Inflammatory macrophage (primary cell): ENCODE measurements around the gene TGFBR3L.
A peak's percentile ranks its signal among the peaks of the same experiment; 100 is the strongest.

Experiments
- DNase-seq, 2 donors: peaks; one replicate each; pipeline ENCODE4 v3.0.0-alpha.2; 2020 to 2022
- total RNA-seq, 18 experiments: gene quantifications; one replicate each; lab custom pipeline; 2026; ENCODE audit warnings: mixed read lengths in 6 of 18, inconsistent platforms in 2 of 18; lab: John Stamatoyannopoulos, UW

The TGFBR3L gene
- total RNA-seq: 0 to 1.1 (median 0.46) reads per million in 18 experiments

- no peak for DNase-seq
Measured at GRCh38 chr19:7914598-7915045, at the start of gene TGFBR3L. Gene TGFBR3L, plus strand, starts transcription at chr19:7914830.

DNA sequence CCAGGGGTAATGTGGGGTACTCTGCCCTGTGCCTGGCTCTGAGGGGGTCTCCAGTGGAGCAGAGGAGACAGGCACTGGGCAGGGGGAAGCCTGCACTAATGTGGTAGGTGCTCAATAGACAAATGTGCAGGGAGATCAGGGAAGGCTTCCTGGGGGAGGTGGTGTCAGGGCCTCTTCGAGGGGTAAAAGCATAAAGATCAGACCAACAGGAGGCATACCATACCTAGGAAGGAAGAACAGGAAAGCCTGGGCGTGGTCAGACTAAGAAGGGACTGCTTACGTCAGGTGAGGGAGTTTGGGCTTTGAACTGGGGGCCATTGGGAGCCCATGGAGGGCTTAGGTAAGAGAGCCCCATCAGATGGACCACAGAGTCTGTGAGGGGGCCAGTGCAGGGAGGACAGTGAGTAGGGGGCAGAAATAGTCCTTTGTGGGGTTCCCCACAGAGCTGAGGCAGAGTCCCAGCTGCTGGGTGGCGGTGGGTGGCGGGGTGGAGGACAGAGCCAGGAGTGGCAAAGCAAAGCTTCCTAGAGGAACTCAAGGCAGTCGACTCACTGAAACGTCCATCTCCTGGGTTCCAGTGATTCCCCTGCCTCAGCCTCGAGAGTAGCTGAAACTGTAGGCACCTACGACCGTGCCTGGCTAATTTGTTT is 49.2 kb upstream of the TGFBR3L start:
- no peak for DNase-seq

GRCh38 chr19:7866399-7867091 is 48.1 kb upstream of the TGFBR3L start:
- no peak for DNase-seq

DNA sequence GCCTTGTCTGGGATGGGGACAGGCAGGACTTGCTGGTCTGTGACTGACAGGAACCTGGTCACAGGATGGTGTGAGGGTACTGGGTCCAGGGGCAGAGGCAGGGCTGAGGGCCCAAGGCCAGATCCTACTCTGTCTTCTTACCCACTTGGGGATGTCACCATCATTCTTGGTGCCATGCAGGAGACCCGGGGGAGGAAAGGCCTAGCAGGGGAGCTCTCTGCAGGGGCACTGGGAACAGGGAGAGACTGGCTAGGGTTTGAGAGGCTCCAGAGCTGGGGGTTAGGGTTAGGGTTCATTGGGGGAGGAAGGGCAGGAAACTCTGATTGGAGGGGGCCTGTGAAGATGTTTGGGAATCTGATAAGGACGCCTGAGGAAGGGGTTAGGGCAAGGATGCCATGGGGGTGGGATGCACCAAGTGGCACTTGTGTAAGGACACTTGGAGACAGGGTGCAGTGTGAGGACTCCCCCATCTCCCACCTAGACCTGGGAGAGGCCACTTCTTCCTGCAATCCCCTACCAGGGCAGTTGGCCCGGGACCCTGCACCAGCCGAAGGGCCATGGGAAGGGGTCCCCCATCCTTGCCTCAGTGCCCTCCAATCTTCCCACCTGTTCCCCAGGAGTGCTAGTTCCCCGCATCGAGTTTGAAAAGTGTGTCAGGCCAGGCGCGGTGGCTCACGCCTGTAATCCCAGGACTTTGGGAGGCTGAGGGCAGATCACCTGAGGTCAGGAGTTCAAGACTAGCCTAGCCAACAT is 47.4 kb upstream of the TGFBR3L start:
- no peak for DNase-seq

DNA sequence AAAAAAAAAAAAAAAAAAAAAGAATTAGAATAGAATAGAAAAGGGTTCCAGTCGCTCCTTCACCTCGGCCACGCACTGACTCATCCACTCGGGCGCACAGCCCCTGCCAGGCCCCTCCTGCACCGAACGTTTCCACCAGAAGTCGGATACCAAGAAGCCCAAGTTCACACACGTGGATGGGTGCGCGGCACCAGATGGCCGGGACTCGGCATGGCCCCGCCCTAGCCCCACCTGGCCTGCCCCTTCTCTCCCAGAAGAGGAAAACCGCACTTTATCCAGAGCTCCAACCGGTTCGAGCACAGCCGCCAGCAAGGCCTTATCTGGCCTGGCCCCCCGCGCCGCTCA is 46.3 kb upstream of the TGFBR3L start:
- no peak for DNase-seq

DNA sequence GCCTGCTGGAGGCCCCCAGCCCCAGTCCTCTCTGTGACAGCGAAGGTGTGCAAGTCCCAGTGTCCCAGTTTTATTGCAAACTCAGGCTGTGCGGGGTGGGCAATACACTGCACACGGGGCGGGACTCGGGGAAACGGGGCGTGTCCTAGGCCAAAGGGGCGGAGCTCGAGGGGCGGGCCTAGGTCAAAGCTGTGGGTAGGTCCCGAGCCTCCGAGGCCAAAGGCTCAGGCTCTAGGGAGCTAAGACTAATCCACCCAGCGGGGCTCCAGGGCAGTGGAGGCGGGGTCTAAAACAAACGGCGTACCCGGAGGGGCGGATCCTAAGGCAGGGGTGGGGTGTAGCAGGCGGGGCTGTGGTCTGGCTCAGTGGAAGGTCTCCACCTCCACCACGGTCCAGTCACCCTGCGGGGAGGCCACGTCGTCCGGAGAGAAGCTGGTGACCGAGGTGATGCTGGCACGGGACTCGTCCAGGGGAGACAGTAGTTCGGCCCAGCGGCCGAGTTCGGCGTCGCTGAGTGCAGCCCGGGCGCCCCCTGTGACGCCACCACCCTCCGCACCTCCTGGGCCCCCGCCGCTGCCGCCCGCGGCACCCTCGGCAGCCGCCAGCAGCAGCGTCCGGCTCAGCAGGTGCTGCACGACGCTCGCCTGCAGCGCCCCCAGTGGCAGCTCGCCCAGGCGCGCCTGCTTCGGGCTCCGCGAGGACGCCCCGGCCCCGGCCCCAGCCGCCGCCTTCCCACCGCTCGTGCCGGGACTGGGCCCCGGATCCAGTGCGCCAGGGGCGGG is 45.8 kb upstream of the TGFBR3L start:
- DNase-seq: peak; percentile 47 to 65

DNA sequence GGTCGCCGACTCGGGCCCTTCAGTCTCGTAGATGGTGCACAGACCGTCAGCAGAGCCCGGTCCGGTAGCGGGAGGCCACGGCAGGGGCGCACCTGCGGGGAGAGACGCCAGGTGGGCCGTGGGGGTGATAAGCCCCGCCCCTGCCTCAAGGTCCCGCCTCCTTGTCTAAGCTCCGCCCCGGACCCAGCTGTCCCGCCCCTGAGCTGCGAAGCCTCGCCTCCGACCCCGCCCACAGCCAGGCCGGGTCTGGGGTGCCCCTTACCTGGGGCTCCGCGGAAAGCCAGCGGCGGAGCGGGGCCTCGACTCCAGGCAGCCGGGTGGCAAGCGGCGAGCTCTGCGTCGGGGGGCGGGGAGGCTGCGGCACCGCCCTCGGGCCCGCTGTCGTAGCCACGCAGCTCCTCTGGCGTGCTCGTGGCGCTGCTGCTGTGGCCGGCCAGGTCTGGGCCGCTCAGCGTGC is 45.1 kb upstream of the TGFBR3L start:
- peak; percentile 14 to 31 for DNase-seq

DNA sequence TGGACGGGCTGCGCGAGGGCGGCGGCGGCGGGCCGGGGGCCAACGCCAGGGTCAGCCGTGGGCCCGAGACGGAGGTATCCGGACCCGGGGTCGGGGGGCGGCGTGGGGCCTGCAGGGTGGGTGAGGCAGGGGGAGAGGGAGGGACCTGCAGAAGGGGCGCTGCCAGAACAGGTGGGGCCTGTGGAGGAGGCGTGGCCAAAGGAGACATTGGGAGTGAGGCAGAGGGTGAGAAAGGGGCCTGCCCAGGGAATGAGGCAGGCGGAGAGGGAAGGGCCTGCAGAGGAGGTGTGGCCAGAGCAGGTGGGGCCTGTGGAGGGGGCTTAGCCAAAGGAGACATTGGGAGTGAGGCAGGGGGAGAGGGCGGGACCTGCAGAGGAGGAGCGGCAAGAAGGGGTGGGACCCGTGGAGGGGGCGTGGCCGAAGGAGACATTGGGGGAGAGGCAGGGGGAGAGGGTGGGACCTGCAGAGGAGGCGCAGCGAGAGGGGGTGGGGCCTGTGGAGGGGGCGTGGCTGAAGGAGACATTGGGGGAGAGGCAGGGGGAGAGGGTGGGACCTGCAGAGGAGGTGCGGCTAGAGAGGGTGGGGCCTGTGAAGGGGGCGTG is 44.6 kb upstream of the TGFBR3L start:
- DNase-seq: no peak

DNA sequence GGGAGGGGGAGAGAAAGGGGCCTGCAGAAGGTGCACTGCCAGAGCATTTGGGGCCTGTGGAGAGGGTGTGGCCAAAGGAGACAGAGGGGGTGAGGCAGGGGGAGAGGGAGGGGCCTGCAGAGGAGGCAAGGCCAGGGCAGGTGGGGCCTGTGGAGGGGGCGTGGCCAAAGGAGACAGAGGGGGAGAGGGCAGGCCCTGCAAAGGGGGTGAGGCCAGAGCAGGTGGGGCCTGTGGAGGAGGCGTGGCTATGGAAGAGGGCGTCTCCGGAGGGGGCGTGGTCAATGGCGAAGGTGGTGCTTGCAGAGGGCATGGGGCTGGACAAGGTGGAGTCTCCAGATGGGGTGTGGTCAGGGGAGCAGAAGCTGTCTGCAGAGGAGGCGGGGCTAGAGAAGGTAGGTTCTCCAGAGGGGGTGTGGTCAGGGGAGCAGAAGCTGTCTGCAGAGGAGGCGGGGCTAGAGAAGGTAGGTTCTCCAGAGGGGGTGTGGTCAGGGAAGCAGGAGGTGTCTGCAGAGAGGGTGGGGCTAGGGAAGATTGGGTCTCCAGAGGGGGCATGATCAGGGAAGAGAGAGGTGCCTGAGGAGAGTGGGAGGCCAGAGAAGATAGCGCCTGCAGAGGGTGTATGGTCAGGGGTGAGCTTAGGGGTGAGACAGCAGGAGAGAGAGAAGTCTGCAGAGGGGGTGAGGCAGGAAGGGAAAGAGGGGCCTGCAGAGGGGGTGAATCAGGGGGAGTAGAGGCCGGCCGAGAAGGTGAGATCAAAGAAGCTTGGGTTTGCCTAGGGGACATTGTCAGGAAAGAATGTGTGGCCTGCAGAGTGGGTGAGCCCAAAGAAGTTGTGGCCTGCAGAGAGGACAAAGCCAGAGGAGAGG is 43.8 kb upstream of the TGFBR3L start:
- DNase-seq: peak; percentile 28 to 46

GRCh38 chr19:7871437-7872305 is 43.0 kb upstream of the TGFBR3L start:
- peak; percentile 67 to 71 for DNase-seq

- DNase-seq: no peak
Measured at GRCh38 chr19:7872306-7873204, 42.1 kb upstream of the TGFBR3L start.

DNA sequence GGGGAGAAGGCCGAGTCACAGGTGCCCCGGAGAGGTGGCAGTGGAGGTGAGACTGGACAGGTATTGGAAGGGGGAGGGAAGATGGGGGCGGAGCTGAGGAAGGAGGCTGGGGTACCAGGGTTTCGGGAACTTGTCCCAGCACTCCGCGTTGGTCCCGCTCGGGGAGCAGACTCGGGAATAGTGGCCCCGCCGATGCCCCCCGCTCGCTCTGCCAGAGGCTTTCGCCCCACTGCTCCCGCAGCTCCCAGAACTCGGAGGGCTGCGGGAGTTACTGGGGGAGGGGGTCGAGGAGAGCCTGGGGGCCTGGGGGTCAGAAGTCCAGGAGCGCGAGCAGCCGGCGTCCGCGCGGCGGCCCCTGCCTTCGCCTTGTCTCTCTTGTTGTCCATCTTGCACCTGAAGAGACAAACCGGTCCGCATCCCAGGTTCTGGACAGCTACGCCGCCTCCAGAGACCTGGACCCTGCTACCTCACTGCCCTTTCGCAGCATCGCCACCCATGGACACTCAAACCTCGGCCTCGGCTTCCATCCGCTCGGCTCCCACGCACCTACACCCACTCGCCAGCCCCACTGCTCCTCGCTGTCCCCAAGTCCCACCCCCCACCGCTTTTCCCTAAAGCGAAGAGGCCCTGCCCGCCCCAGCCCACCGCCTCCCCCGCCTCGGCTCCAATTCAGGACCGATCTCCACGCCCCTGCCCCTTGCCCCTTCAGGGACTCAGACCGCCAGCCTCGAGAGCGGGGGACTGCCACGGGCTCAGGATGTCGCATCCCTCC is 41.1 kb upstream of the TGFBR3L start:
- DNase-seq: no peak

DNA sequence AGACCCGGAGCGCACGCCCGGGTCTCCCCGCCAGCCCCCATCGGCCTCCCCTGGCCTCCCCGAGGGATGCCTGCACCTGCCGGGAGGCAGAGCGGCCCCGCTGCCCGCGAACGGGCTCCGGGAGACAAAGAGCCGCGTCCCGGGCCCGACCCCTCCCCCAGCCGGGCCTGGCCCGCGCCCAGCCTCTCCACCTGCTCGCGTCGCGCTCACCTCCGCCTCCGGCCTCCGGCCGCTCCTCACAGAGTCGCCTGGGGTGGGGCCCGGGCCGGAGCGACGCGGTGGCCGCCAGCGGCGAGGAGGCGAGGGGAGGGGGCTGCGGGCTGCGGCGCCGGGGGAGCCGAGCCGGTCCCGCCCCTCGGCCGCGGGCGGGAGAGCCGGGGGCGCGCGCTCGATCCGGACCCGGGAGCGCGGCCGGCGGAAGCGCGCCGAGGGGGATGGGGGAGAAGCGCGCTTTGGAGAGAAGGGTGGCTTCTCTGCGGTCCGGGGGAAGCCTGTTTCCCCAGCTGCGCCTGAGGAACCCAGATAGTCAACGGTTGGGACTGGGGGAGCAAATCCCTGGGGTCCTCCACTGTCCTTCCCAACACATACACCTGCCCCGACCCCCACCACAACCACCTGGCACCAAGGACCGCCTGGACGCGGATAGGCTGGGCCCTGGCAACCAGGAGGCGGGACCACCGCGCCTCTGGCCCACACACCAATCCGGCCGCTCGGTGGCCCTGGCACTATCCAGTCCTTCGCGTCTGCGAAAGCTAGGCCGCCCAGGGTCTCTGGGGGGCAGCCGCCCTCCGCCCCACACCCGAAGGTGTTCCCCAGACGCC is 40.3 kb upstream of the TGFBR3L start, which contains the start of gene PRR36:
Gene PRR36 (minus strand): TSS at position 315 of the 821 bp plus-strand sequence. CDS start 701 bp downstream, outside the sequence.
- no peak for DNase-seq

DNA sequence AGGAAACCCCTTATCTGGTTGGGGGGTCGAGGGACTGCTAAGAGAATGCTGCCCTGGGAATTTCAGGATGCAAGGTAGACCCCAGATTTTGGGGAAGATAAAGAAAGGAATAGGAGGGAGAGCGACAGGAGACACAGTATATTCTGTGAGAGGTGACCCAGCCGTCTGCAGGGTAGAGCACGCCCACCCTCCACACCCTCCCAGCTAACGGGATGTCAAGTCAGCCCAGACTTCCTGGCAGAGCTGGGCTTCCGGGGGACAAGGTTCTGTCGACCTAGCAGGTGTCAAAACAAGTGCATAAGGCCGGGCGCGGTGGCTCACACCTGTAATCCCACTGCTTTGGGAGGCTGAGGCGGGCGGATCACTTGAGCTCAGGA is 39.7 kb upstream of the TGFBR3L start:
- DNase-seq: no peak

- no peak for DNase-seq
Measured at GRCh38 chr19:7877249-7877836, 37.3 kb upstream of the TGFBR3L start.

GRCh38 chr19:7879111-7879807 is 35.4 kb upstream of the TGFBR3L start:
- no peak for DNase-seq
